Measurements from ENCODE around the gene ASB2.

DNA sequence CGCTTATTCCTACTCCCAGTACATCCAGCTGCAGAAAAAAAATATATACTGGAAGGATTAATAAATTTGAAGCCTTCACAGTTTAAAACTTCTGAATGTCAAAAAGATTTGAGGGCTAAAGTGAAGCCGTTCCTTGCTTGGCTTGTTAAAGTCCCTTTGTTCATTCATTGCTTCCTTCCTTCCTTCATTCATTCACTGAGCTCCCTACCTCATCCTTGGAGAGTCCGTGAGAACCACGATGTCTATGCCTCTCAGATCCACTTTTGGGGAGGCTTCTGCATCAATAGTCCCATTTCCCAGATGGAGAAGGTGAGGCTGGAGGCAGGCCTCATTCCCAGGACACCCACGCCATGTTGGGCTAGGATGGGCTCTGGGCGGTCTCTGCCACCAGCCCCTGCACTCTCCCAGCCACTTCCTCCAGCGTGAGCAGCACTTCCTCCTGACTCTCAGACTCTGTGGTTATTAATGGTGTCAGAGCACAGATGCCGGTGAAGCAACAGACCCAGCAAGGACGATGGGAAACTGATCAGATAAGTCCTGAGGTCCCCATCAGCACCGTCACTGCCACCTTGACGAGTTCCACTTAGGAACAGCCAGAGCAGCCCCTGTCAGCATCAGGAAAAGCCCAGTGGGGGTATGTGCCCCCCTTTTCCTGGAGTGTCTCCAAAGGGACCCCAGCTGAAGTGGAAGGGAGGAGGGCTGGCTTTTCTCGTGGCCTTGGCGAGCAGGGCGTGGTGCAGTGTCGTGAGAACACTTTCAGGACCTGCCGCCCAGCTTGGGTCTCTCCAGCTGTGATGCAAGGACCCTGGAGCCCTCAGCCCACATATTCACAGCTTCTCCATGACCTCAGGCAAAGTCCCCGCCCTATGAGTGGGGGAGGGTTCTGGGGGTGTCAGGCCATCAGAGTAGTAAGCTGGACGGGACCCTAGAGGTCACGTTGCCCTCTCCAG is 21.2 kb downstream of the ASB2 start:
- TF ChIP-seq, protein P1, sequence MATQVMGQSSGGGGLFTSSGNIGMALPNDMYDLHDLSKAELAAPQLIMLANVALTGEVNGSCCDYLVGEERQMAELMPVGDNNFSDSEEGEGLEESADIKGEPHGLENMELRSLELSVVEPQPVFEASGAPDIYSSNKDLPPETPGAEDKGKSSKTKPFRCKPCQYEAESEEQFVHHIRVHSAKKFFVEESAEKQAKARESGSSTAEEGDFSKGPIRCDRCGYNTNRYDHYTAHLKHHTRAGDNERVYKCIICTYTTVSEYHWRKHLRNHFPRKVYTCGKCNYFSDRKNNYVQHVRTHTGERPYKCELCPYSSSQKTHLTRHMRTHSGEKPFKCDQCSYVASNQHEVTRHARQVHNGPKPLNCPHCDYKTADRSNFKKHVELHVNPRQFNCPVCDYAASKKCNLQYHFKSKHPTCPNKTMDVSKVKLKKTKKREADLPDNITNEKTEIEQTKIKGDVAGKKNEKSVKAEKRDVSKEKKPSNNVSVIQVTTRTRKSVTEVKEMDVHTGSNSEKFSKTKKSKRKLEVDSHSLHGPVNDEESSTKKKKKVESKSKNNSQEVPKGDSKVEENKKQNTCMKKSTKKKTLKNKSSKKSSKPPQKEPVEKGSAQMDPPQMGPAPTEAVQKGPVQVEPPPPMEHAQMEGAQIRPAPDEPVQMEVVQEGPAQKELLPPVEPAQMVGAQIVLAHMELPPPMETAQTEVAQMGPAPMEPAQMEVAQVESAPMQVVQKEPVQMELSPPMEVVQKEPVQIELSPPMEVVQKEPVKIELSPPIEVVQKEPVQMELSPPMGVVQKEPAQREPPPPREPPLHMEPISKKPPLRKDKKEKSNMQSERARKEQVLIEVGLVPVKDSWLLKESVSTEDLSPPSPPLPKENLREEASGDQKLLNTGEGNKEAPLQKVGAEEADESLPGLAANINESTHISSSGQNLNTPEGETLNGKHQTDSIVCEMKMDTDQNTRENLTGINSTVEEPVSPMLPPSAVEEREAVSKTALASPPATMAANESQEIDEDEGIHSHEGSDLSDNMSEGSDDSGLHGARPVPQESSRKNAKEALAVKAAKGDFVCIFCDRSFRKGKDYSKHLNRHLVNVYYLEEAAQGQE (IDR thresholded peaks at IDR 0.05; ENCODE audit: borderline replicate concordance) = no peak
- TF ChIP-seq, protein P2, sequence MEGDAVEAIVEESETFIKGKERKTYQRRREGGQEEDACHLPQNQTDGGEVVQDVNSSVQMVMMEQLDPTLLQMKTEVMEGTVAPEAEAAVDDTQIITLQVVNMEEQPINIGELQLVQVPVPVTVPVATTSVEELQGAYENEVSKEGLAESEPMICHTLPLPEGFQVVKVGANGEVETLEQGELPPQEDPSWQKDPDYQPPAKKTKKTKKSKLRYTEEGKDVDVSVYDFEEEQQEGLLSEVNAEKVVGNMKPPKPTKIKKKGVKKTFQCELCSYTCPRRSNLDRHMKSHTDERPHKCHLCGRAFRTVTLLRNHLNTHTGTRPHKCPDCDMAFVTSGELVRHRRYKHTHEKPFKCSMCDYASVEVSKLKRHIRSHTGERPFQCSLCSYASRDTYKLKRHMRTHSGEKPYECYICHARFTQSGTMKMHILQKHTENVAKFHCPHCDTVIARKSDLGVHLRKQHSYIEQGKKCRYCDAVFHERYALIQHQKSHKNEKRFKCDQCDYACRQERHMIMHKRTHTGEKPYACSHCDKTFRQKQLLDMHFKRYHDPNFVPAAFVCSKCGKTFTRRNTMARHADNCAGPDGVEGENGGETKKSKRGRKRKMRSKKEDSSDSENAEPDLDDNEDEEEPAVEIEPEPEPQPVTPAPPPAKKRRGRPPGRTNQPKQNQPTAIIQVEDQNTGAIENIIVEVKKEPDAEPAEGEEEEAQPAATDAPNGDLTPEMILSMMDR (IDR thresholded peaks at IDR 0.05; ENCODE audit: poor library complexity, severe bottlenecking) = no peak
